Urinary bladder (tissue), 4 donors: ENCODE measurements around the gene PSMG4. TPM values are rescaled to one million over a fixed set of nuclear protein-coding genes. Genes with fewer than 3 reads are reported as not detected.
"Not testable (repeated sequence)": the region's sequence is repeated elsewhere in the genome, so short reads cannot be mapped to it uniquely, and the experiment has no call there.

Experiments used
- DNase-seq: peaks from one replicate; pipeline ENCODE4 v3.0.0-alpha.2; 2015; ENCODE audit errors: extremely low spot score
- H3K27ac ChIP-seq: one replicate; pipeline ENCODE4 v1.5.1; 2013; ENCODE audit warnings: low read depth, mild to moderate bottlenecking, moderate library complexity
- H3K36me3 ChIP-seq: one replicate; pipeline ENCODE4 v1.6.1; 2013; ENCODE audit warnings: mild to moderate bottlenecking, moderate library complexity; ENCODE audit not compliant: insufficient read depth
- H3K4me1 ChIP-seq: one replicate; pipeline ENCODE4 v1.6.1; 2013; ENCODE audit warnings: mild to moderate bottlenecking, moderate library complexity; ENCODE audit not compliant: insufficient read depth
- H3K4me3 ChIP-seq: one replicate; pipeline ENCODE4 v1.5.1; 2013; ENCODE audit warnings: low read depth, low read length
- WGBS: extraction: QIAGEN DNeasy Blood & Tissue Kit; methylation state at CpG from one replicate; pipeline ENCODE4 v1.1.7; 2013; 5-methylcytosine and 5-hydroxymethylcytosine counted together
- polyA plus RNA-seq: library from polyadenylated mRNA; stranded (reverse); fragments of 200-250 nt; gene quantifications from one replicate; pipeline ENCODE4 v1.2.3, GENCODE V29; 2013
- total RNA-seq: library from RNA; depleted of rRNA; stranded (reverse); fragments of >200 nt; gene quantifications from one replicate; pipeline ENCODE4 v1.2.3, GENCODE V29; 2014
- donor health status: healthy with polysubstance abuse.
- donor health status: healthy.

PSMG4 gene
- total and polyA plus RNA-seq, 2 donors, result 19.8 to 29.5 TPM

DNA sequence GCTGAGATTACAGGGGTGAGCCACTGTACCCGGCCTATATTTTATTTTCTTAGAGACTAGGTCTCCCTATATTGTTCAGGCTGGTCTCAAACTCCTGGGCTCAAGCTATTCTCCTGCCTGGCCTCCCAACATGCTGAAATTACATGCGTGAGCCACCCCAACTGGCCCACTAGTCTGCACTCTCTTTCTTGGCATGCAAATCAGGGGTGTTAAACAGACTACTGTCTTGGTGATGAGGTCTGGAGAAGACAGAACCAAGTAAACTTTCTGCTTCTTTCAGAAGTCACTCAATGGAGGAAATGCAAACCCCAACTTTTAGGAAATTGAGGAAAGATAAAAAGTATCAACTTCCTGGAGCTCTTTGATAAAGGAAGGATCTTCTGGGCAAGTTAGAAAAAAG, 23.3 kb upstream of the PSMG4 start:
- 94% methylated on average over 2 of the region's 2 CpGs for WGBS
- no peak overlapping the region for H3K27ac ChIP-seq
- DNase-seq, result no peak
- H3K4me3 ChIP-seq, result no peak overlapping the region
- no peaks in the 10 kb centered on the region for H3K4me1 ChIP-seq
- H3K36me3 ChIP-seq, result no peaks in the 10 kb centered on the region

- DNase-seq, result no peak
- 78% methylated on average over 3 of the region's 3 CpGs for WGBS
- H3K27ac ChIP-seq, result no peak overlapping the region
Measured at GRCh38 chr6:3236005-3236404, 22.7 kb upstream of the PSMG4 start.

DNA sequence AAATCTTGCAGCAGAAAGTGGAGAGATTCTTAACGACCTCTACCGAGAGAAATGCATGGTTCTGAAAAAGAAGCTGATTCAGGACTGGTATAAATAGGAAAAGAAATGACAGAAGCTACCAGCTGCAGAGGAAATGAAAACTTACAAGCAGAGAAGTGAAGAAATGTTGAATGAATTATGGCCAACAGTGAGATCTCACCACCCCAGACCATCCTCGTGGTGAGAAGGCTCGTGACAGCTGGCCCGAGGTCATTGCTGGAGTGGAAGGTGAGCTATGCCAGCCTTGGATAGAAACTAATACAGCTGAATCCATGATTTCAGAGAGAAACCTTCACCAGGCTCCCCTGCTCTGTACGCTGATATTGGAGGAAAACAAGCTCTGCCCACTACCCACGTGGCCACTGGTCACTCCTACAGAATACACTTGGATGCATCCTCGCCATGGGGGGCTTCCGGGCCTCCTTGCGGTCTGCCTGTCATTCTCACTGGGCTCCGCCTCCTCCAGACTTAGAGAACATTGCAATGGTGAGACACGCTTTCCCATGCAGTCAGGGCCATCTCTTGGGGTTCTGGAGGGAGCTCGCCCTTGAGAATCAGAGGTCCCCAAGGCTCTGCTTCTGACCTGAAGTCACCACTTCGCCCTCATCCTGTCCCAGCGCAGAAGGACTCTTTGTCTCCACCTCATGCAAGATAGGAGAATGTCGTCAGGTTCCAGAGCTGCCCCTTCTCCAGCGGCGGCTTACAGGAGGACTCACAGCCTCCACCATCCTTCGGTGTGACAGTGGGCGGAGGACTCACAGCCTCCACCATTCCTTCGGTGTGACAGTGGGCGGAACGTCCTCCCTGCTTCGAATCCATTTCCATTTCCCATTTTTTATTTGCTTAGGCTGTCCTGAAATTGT, 20.7 kb upstream of the PSMG4 start:
- H3K27ac ChIP-seq, result no peak overlapping the region
- H3K36me3 ChIP-seq, result no peaks in the 10 kb centered on the region
- DNase-seq, result no peak
- H3K4me1 ChIP-seq, result no peaks in the 10 kb centered on the region
- no peak overlapping the region for H3K4me3 ChIP-seq
- 78% methylated on average over 24 of the region's 24 CpGs for WGBS

More at GRCh38 chr6:3236005-3236404, 22.7 kb upstream of the PSMG4 start:
- H3K4me1 ChIP-seq, result no peaks in the 10 kb centered on the region
- H3K36me3 ChIP-seq, result no peaks in the 10 kb centered on the region
- H3K4me3 ChIP-seq, result no peak overlapping the region

DNA sequence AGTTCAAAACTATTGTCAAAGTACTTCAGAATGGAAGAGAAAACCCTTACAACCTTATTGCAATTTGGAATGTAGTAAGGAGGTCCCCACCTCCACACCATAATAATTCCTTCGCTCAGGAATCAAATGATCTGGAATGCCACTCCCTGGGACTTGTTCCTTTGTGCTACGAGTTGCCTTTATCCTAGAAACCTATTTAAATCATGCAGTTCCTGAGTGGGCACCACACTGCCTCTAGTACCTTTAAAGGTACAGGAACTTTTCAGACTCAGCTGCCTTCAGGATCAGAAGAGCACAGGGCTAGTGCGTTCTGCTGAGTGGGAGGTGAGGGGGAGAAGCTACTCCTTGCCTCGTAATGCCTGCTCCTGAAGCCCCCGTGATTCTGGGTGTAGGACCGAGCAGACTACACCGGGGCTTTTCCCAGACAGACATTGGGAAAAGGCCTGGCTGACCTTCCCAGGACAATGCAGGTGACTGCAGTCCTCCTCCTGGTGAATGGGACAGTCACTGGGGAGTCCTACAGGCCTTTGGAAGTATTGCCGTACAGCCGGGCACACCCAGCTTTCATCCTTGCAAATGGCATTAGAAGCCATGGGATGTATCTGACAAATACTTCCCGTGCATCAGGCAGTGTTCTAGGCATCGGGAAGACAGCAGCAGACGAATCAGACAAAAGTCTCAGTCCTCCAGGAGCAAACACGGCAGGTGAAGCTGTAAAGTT, 19.5 kb upstream of the PSMG4 start:
- Histone ChIP-seq H3K36me3 (no peaks in the 10 kb centered on the region), H3K4me3 (no peak overlapping the region), H3K4me1 (no peaks in the 10 kb centered on the region), H3K27ac (no peak overlapping the region)
- WGBS, result 79% methylated on average over 13 of the region's 13 CpGs
- DNase-seq, result no peak

DNA sequence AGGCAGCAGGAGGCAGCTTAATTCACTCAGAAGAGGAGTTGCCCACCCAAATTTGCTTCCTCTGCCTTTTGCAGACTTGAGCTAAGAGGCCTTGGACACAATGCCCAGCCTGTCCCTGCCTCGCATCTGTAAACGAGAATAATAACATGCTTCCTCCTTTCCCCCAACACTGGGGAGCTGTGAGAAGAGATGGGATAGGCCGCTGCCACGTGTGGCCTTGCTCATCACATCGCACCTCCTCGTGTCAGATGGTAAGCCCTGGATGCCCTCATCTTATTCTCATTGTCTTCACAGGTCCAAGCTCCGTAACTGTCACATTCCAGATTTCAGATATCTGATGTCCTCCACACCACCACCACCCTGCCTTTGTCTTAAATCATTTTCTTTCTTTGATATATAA, 18.2 kb upstream of the PSMG4 start:
- Histone ChIP-seq H3K4me3 (no peak overlapping the region), H3K27ac (no peak overlapping the region), H3K36me3 (no peaks in the 10 kb centered on the region), H3K4me1 (no peaks in the 10 kb centered on the region)
- 62% methylated on average over 7 of the region's 7 CpGs for whole genome bisulfite sequencing
- DNase-seq, result no peak

GRCh38 chr6:3241745-3242144, 17.0 kb upstream of the PSMG4 start:
- not testable (repeated sequence) for DNase-seq, H3K4me3 ChIP-seq, H3K27ac ChIP-seq, H3K36me3 ChIP-seq, H3K4me1 ChIP-seq
- WGBS, result 89% methylated on average over 4 of the region's 4 CpGs

DNA sequence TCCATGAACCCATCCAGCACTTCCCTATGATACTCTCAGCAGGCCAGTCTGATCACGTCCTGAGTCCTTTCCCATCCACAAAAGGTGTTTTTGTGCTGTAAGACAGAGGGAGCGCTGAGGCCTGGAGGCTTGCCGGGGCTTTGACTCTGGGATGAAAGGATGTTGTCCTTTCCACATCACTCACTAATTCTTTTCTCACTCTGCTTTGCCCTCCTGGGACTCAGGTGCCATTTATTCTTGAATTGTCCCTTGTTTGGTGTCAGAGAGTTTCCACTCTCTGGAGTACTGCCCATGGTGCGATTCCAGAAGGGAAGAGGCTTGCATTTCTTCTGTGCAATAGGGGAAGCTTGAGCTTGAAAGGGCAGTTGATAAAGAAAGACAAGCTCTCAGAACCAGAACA, 16.0 kb upstream of the PSMG4 start:
- Histone ChIP-seq H3K4me1 (no peaks in the 10 kb centered on the region), H3K36me3 (no peaks in the 10 kb centered on the region), H3K27ac (no peak overlapping the region), H3K4me3 (no peak overlapping the region)
- 89% methylated on average over 4 of the region's 4 CpGs for WGBS
- no peak for DNase-seq

- H3K4me1 ChIP-seq, result no peaks in the 10 kb centered on the region
- H3K36me3 ChIP-seq, result no peaks in the 10 kb centered on the region
- no peak overlapping the region for H3K4me3 ChIP-seq
- no peak for DNase-seq
- 72% methylated on average over 8 of the region's 8 CpGs for WGBS
- no peak overlapping the region for H3K27ac ChIP-seq
Measured at GRCh38 chr6:3244003-3244831, 14.5 kb upstream of the PSMG4 start.

DNA sequence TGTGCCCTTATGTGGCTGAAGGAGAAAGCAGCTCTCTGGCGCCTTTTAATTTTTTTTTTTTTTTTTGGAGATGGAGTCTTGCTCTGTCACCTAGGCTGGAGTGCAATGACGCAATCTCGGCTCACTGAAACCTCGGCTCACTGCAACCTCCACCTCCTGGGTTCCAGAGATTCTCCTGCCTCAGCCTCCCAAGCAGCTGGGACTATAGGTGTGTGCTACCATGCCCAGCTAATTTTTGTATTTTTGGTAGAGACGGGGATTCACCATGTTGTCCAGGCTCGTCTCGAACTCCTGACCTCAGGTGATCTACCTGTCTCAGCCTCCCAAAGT, 13.9 kb upstream of the PSMG4 start:
- not testable (repeated sequence) for H3K27ac ChIP-seq, H3K4me1 ChIP-seq, H3K36me3 ChIP-seq, H3K4me3 ChIP-seq, DNase-seq
- WGBS, result 95% methylated on average over 7 of the region's 7 CpGs

- Histone ChIP-seq H3K4me3 (no peak overlapping the region), H3K27ac (no peak overlapping the region), H3K36me3 (no peaks in the 10 kb centered on the region), H3K4me1 (no peaks in the 10 kb centered on the region)
- no peak for DNase-seq
- 95% methylated on average over 5 of the region's 5 CpGs for WGBS
Measured at GRCh38 chr6:3245216-3245615, 13.5 kb upstream of the PSMG4 start.

GRCh38 chr6:3247255-3248146, 11.2 kb upstream of the PSMG4 start:
- DNase-seq, result no peak
- 23% methylated on average over 36 of the region's 36 CpGs for WGBS
- Histone ChIP-seq H3K36me3 (no peaks in the 10 kb centered on the region), H3K4me3 (peak overlapping the region; percentile 12), H3K4me1 (no peaks in the 10 kb centered on the region), H3K27ac (no peak overlapping the region)

- H3K36me3 ChIP-seq, result no peaks in the 10 kb centered on the region
- H3K4me1 ChIP-seq, result no peaks in the 10 kb centered on the region
- no peak overlapping the region for H3K4me3 ChIP-seq
- DNase-seq, result no peak
- WGBS, result 86% methylated on average over 3 of the region's 3 CpGs
- H3K27ac ChIP-seq, result no peak overlapping the region
Measured at GRCh38 chr6:3249821-3250220, 8.9 kb upstream of the PSMG4 start.

DNA sequence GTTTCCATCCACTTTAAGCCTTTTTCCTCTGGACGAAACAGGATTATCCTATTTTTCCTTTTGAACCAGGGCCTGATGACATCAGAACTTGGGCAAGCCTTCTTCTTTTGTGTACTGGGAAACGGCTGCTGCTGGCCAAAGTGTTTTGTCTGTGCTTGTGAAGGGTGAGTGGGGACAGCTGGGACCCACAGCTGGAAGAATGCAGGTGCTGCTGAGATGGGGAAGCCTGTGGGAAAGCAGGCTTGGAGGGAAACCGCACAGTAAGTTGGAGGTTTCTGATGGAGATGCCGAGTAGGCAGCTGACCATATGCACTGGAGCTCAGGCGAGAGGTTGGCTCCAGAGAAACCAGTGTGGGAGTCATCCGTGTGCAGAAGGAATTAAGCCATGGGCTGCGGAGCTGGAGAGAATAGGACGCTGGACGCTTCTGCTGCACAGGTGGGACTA, 8.5 kb upstream of the PSMG4 start:
- no peaks in the 10 kb centered on the region for H3K4me1 ChIP-seq
- 75% methylated on average over 9 of the region's 9 CpGs for WGBS
- H3K27ac ChIP-seq, result no peak overlapping the region
- no peaks in the 10 kb centered on the region for H3K36me3 ChIP-seq
- no peak overlapping the region for H3K4me3 ChIP-seq
- DNase-seq, result no peak
